SK-N-SH (cell line): ENCODE data around the gene FKRP. TPM values are rescaled to one million over a fixed set of nuclear protein-coding genes. Genes with fewer than 3 reads are reported as not detected.
A peak's percentile ranks its signal among the peaks of the same experiment; 100 is the strongest.
"Not testable (repeated sequence)": the region's sequence is repeated elsewhere in the genome, so short reads cannot be mapped to it uniquely, and the experiment has no call there.

Experiments used
- CTCF ChIA-PET: fragments of 300-600, 350-600 bp; formaldehyde crosslinking; extraction: SDS; loops from one replicate; lab custom pipeline; 2021; lab: Yijun Ruan, JAX
- POLR2A ChIA-PET: fragments of 350-600 bp; sonication (Branson Sonifier 250); formaldehyde crosslinking; extraction: SDS; loops from one replicate; lab custom pipeline; 2020; ENCODE audit warnings: antibody characterized with exemption, inconsistent platforms; lab: Yijun Ruan, JAX
- DNase-seq: peaks from one replicate; pipeline ENCODE4 v3.0.0; 2012
- H2AFZ ChIP-seq: fragments of 200-600 bp; sonication (generic); 2 replicates; pipeline ENCODE4 v1.8.1; 2016; ENCODE audit warnings: antibody characterized with exemption, mild to moderate bottlenecking, low read depth
- H3F3A ChIP-seq: fragments of 200-600 bp; sonication (generic); replicated peaks from 2 replicates; pipeline ENCODE3; 2016; ENCODE audit warnings: antibody characterized with exemption, mild to moderate bottlenecking; ENCODE audit not compliant: insufficient read depth
- H3K27ac ChIP-seq, 2 experiments: fragments of 200-500 bp in 1 of 2; fragments of 200-600 bp in 1 of 2; sonication (Bioruptor generic) in 1 of 2; sonication (generic), shearing (Covaris generic) in 1 of 2; 2 replicates each; pipeline versions ENCODE4 v1.5.1 to v1.6.1; 2014 to 2016; ENCODE audit warnings: low read depth in 2 of 2, inconsistent platforms in 1 of 2, low read length in 1 of 2, mild to moderate bottlenecking in 1 of 2, mixed read lengths in 1 of 2
- H3K27me3 ChIP-seq: fragments of 200-600 bp; sonication (generic), shearing (Covaris generic); 2 replicates; pipeline ENCODE4 v1.6.1; 2016; ENCODE audit warnings: mixed run types; ENCODE audit not compliant: insufficient read depth
- H3K36me3 ChIP-seq, 2 experiments: fragments of 200-500 bp in 1 of 2; fragments of 200-600 bp in 1 of 2; sonication (Bioruptor generic) in 1 of 2; sonication (generic) in 1 of 2; replicated peaks in 1 of 2; 2 replicates each; pipeline versions ENCODE3 to v1.5.1; 2014 to 2016; ENCODE audit warnings: low read length in 1 of 2, mild to moderate bottlenecking in 1 of 2; ENCODE audit not compliant: insufficient read depth in 2 of 2, control insufficient read depth in 1 of 2
- H3K4me1 ChIP-seq, 2 experiments: fragments of 200-500 bp in 1 of 2; fragments of 200-600 bp in 1 of 2; sonication (Bioruptor generic) in 1 of 2; sonication (generic), shearing (Covaris generic) in 1 of 2; 2 replicates each; pipeline versions ENCODE4 v1.5.1 to v1.6.1; 2014 to 2016; ENCODE audit warnings: low read depth in 1 of 2, low read length in 1 of 2, mixed run types in 1 of 2; ENCODE audit not compliant: insufficient read depth in 2 of 2, control insufficient read depth in 1 of 2
- H3K4me2 ChIP-seq: fragments of 200-600 bp; sonication (generic), shearing (Covaris generic); 2 replicates; pipeline ENCODE4 v1.6.1; 2017; ENCODE audit warnings: mixed run types
- H3K4me3 ChIP-seq, 2 experiments: fragments of 200-500 bp in 1 of 2; fragments of 200-600 bp in 1 of 2; sonication (Bioruptor generic) in 1 of 2; sonication (generic), shearing (Covaris generic) in 1 of 2; 2 replicates each; pipeline versions ENCODE4 v1.5.1 to v1.8.1; 2014 to 2016; ENCODE audit warnings: low read depth in 2 of 2, inconsistent platforms in 1 of 2, low read length in 1 of 2, mild to moderate bottlenecking in 1 of 2, mixed read lengths in 1 of 2, moderate library complexity in 1 of 2
- H3K79me2 ChIP-seq: fragments of 200-600 bp; sonication (generic); 2 replicates; pipeline ENCODE4 v1.8.1; 2017; ENCODE audit warnings: mild to moderate bottlenecking; ENCODE audit not compliant: insufficient read depth
- H3K9ac ChIP-seq: fragments of 200-600 bp; sonication (generic); 2 replicates; pipeline ENCODE4 v1.6.1; 2017; ENCODE audit warnings: mixed run types
- H3K9me2 ChIP-seq: fragments of 200-600 bp; sonication (generic); 2 replicates; pipeline ENCODE4 v1.6.1; 2017; ENCODE audit warnings: mixed run types
- H3K9me3 ChIP-seq: fragments of 200-600 bp; sonication (generic); 2 replicates; pipeline ENCODE4 v1.6.1; 2017; ENCODE audit warnings: mixed run types, mild to moderate bottlenecking, moderate library complexity
- H4K20me1 ChIP-seq: fragments of 200-600 bp; sonication (generic); 2 replicates; pipeline ENCODE4 v1.6.1; 2017; ENCODE audit warnings: mild to moderate bottlenecking, mixed run types; ENCODE audit not compliant: insufficient read depth
- WGBS: methylation state at CpG from one replicate; pipeline ENCODE4 v1.1.6; 2017; ENCODE audit warnings: low lambda C conversion rate; 5-methylcytosine and 5-hydroxymethylcytosine counted together
- polyA plus RNA-seq, 3 experiments: library from polyadenylated mRNA; depleted of rRNA; stranded (reverse); fragments of >200 nt; gene quantifications; 2 replicates each; pipeline ENCODE4 v1.2.3, GENCODE V29; 2012
- TF ChIP-seq, protein P1 (sequence below): fragments of 200-600 bp; sonication (generic); IDR thresholded peaks from 2 replicates; pipeline ENCODE4 v1.6.1; 2017; ENCODE audit warnings: antibody characterized with exemption, mild to moderate bottlenecking, moderate library complexity
- TF ChIP-seq, protein P2 (sequence below): IDR thresholded peaks from 2 replicates; pipeline ENCODE4 v1.4.0; 2012; ENCODE audit warnings: low read depth
- TF ChIP-seq, protein P3 (sequence below): fragments of 150-350 bp; IDR thresholded peaks from 2 replicates; pipeline ENCODE4 v1.6.1; 2016; ENCODE audit warnings: mild to moderate bottlenecking, low read depth, low read length

Gene FKRP
- polyA plus RNA-seq, 1 of the 3 experiments (the other 2 are of a cell fraction): 37.3 TPM

DNA sequence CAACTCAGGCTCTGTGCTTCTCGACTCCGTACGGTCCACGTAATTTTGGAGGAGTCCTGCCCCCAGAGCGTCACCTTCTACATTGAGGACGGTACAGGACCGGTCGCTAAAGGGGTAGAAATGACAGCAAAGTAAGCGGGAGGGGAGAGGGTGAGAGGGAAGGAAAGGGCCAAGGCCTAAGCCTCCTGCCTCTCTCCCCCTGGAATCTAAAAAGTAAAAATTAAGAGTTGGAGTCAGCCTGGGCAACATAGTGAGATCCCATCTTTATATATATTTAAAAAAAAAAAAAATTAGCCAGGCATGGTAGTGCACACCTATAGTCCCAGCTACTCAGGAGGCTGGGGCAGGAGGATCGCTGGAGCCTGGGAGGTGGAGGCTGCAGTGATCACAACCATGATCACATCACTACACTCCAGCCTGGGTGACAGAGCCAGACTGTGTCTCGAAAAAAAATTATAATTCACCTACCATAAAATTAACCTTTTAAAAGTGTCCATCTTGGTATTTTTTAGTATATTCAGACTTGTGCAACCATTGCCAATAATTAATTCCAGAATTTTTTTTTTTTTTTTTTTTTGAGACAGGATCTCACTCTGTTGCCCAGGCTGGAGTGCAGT is 29.9 kb downstream of the FKRP start:
- TF ChIP-seq, protein P1, sequence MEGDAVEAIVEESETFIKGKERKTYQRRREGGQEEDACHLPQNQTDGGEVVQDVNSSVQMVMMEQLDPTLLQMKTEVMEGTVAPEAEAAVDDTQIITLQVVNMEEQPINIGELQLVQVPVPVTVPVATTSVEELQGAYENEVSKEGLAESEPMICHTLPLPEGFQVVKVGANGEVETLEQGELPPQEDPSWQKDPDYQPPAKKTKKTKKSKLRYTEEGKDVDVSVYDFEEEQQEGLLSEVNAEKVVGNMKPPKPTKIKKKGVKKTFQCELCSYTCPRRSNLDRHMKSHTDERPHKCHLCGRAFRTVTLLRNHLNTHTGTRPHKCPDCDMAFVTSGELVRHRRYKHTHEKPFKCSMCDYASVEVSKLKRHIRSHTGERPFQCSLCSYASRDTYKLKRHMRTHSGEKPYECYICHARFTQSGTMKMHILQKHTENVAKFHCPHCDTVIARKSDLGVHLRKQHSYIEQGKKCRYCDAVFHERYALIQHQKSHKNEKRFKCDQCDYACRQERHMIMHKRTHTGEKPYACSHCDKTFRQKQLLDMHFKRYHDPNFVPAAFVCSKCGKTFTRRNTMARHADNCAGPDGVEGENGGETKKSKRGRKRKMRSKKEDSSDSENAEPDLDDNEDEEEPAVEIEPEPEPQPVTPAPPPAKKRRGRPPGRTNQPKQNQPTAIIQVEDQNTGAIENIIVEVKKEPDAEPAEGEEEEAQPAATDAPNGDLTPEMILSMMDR: no peak
- TF ChIP-seq, protein P2, sequence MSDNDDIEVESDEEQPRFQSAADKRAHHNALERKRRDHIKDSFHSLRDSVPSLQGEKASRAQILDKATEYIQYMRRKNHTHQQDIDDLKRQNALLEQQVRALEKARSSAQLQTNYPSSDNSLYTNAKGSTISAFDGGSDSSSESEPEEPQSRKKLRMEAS: no peak
- Histone ChIP-seq H3K4me3 (no peak overlapping the region), H3K9me2 (no peaks in the 10 kb centered on the region), H3K27me3 (no peaks in the 10 kb centered on the region), H2AFZ (no peak overlapping the region), H3K79me2 (no peaks in the 10 kb centered on the region; the same call in 1 of the 2 replicates), H3K4me1 (no peaks in the 10 kb centered on the region), H3K4me2 (no peak overlapping the region), H3F3A (peaks cover 10% of the 10 kb centered on the region), H3K9me3 (no peaks in the 10 kb centered on the region), H3K36me3 (peaks cover 26 to 47% of the 10 kb centered on the region in 2 experiments), H4K20me1 (peaks cover 3% of the 10 kb centered on the region; the same call in 1 of the 2 replicates), H3K27ac (no peak overlapping the region), H3K9ac (no peak overlapping the region)
- DNase-seq: no peak
- CTCF ChIA-PET: interaction anchor here (1.8 to 2.5 kb wide), 2 partner anchors 9 to 65 kb away, joined by 6 to 12 read pairs; no protein-coding TSS in a partner anchor
- POLR2A ChIA-PET: interaction anchor here (0.6 kb wide), 1 partner anchor 13 kb away, joined by 4 read pairs; no protein-coding TSS in a partner anchor
- WGBS: 88% methylated on average over 11 of the region's 11 CpGs

DNA sequence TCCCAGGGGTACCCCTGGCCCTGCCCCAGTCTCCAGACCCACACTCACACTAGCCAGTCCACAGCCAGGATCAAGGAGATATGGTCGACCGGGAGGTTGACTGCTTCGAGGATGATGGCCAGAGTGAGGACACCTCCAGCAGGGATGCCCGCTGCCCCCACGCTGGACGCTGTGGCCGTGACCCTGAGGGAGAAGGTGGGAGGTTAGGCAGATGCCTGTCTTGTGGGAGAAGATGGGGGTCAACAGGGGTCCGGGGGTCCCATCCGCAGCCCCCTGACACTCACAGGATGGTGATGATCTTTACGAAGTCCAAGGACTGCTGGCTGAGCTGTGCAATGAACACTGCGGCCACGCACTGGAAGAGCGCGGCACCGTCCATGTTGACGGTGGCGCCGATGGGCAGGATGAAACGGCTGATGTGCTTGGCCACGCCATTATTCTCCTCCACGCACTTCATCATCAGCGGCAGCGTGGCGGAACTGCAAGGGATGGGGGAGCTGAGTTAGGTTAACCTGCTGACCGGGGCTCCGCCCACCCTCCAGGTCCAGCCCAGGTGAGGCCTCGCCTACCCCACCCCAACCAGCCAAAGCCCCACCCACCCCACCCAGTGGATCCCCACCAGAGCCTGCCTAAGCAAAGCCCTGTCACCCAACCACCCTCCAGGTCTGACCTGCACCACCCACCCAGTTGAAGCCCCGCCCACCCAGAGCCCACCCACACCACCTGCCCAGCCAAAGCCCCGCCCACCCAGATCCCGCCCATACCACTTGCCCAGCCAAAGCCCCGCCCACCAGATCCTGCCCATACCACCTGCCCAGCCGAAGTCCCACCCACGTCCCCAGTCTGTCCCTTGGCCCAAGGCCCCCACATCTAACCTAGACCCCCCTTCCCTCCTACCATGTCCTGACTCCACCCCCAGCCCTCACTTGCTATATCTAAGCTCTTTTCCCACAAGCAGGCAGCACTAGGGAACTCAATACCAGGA is 31.4 kb downstream of the FKRP start:
- ChIA-PET CTCF (interaction anchor here (1.6 to 2.5 kb wide), 2 partner anchors 11 to 63 kb away, joined by 9 to 12 read pairs; no protein-coding TSS in a partner anchor), POLR2A (interaction anchor here (0.6 kb wide), 1 partner anchor 216 kb away, joined by 5 read pairs; no protein-coding TSS in a partner anchor)
- Histone ChIP-seq H3K9ac (no peak overlapping the region), H3K27ac (no peak overlapping the region), H3K36me3 (peaks cover 28 to 50% of the 10 kb centered on the region in 2 experiments), H3K9me2 (no peaks in the 10 kb centered on the region), H3F3A (peaks cover 5% of the 10 kb centered on the region), H3K4me2 (no peak overlapping the region), H2AFZ (no peak overlapping the region), H3K4me3 (no peak overlapping the region), H3K27me3 (no peaks in the 10 kb centered on the region), H3K9me3 (no peaks in the 10 kb centered on the region), H3K79me2 (peaks cover 14% of the 10 kb centered on the region; the same call in 1 of the 2 replicates), H4K20me1 (peaks cover 3% of the 10 kb centered on the region; the same call in 1 of the 2 replicates), H3K4me1 (no peaks in the 10 kb centered on the region)
- WGBS: 96% methylated on average over 26 of the region's 33 CpGs
- TF ChIP-seq, protein P3, sequence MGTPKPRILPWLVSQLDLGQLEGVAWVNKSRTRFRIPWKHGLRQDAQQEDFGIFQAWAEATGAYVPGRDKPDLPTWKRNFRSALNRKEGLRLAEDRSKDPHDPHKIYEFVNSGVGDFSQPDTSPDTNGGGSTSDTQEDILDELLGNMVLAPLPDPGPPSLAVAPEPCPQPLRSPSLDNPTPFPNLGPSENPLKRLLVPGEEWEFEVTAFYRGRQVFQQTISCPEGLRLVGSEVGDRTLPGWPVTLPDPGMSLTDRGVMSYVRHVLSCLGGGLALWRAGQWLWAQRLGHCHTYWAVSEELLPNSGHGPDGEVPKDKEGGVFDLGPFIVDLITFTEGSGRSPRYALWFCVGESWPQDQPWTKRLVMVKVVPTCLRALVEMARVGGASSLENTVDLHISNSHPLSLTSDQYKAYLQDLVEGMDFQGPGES: no peak
- DNase-seq: peak; percentile 69

DNA sequence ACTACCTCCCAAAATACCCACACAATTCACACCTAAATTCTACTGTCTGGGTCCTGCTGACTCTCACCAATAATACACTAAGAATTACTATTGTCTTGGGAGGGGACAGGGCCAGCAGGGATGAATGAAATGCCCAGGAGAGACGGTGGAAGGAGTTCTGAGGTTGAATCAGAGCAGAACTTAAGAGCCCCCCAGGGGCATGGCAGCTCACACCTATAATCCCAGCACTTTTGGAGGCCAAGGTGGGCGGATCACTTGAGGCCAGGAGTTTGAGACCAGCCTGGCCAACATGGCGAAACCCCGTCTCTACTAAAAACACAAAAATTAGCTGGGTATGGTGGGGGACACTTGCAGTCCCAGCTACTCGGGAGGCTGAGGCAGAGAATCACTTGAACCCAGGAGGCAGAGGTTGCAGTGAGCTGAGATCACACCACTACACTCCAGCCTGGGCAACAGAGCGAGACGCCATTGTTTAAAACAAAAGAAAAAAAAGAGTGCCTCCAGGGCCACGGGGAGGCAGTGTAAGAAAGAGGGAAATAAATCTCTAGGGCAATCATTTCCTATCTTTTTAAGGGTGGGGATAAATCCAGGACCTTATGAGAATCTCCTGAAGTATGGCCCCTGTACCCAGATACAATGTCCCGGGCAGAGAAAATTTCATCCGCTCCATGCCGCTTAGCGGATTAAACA is 32.2 kb downstream of the FKRP start:
- POLR2A ChIA-PET: interaction anchor here (0.6 kb wide), 1 partner anchor 215 kb away, joined by 5 read pairs; no protein-coding TSS in a partner anchor
- not testable (repeated sequence) for H3K4me2 ChIP-seq, H3K9ac ChIP-seq, H3K9me2 ChIP-seq, H3K4me1 ChIP-seq, DNase-seq, H3K27ac ChIP-seq, H3K9me3 ChIP-seq, H2AFZ ChIP-seq, H3K27me3 ChIP-seq, H4K20me1 ChIP-seq, H3K4me3 ChIP-seq, H3F3A ChIP-seq
- 91% methylated on average over 10 of the region's 12 CpGs for WGBS
- CTCF ChIA-PET: interaction anchor here (1.6 to 2.5 kb wide), 2 partner anchors 12 to 62 kb away, joined by 9 to 12 read pairs; no protein-coding TSS in a partner anchor
- Histone ChIP-seq H3K36me3 (peaks cover 34 to 56% of the 10 kb centered on the region in 2 experiments), H3K79me2 (peaks cover 23% of the 10 kb centered on the region)
